GM19351 (cell line): ENCODE results near the gene CAMTA1.

Source experiments
- ATAC-seq: cut with Tn5 transposase; IDR thresholded peaks from one replicate; pipeline ENCODE4 v1.9.1; 2021; ENCODE audit warnings: mild to moderate bottlenecking, moderate library complexity; ENCODE audit not compliant: unreplicated experiment

The CAMTA1 gene

DNA sequence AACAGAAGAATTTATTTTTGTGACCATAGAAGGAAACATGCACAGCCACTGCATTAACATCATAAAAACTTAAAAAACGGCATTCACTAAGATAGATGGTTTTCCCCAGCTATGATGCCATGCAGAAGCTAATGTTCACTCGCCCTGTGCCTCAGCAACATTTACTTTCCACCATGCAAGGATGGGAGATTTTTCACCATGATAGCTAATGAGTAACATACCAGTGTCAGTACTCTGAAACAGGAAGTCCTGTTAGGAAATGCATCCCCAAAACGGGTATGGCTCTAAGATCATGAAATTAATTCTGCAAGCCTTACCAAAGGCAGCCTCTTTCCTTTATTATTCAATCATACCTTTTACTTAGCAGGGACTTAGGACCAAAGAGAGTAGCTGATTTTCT lies 968.4 kb downstream of the CAMTA1 start:
- ATAC-seq: no peak

DNA sequence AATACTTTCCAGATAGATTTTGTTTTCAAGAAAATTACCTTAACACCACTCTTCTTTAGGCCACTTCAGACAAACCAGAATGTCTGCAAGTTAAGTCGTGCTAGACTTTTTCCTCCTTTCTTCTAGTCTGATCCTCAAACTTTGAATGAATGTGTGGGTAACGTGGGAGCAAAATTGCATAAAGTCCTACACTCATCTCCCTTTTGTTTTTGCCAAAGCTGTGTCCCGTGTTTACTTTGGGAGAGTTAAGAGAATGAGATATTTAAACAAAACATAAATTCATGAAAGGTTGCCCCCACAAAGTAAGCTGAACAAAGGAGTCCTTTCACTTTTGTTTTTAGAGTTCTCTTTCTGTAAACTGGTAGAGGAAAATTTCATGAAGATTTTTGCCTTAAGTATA lies 969.0 kb downstream of the CAMTA1 start:
- no peak for ATAC-seq

DNA sequence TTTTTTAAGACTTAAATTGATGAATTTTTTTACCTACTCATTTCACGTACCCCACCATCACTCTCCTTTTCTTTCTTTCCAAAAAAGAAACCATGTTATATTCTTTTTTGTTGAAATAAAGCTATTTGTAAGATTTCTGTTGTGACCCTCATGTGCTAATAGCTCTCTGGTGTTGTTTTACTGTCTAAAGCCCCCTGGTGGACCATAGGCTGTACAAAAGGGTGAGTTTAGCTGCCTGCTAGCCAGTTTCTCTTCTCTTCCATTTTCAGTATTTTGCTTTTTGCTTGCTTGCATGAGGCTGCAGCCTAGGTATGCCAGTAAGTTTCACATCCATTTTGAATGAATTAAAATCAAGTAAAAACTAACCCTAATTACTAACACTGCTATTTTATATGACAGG lies 970.2 kb downstream of the CAMTA1 start:
- ATAC-seq: no peak

DNA sequence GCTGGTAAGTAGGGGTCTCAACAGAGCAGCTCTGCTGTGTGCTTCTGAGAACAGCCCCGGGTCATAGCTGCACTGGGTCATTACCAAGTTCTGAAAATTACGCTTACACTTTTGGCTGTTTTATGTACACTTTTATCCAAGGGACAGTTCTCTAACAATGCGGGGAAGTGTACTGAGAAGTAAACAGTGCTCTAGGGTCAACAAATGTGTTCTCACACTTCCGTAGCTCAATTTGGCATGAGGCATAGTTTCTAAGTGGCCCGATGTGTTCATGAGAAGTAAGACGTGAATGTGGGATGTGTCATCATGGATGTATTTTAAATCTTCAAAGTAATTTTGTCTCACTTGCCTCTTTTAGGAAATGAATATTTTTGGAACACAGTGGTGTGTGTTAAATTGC lies 975.0 kb downstream of the CAMTA1 start:
- no peak for ATAC-seq

DNA sequence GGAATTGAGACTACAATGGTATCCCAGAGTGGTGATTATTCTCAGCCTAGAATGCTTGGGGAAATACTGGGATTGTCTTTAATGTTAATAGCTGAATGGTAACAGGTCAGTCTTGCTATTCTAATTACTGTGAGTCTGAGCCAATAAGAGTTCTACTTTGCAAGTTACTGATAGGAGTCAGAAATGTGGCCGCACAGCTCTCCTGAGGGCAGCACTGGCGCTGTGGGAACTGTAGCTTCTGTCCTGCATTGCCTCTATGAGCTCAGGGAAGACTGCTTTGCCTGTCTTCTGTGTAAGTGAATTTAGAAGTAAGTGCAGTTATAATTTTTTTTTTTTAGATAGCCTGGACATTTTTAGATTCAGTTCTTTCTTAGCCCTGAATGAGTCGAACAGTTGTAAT lies 975.8 kb downstream of the CAMTA1 start:
- no peak for ATAC-seq

DNA sequence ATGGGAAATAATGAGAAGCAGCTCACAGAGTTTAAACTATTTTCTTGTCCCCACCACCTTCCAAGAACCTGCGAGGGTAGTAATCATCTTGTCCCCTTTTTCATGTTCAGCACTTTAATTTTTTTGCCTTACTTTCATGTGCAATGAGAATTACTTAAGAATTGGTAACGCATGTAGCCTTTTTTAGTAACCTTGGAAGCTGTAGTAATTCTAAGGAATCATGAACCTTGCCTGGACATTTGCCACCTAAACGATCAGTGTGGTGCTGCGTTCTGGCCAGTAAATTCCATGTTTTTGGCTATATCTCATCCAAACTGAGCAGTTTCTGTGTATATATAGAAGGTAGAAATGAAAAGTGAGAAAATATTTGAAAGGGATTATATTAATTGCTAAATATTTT lies 981.9 kb downstream of the CAMTA1 start:
- no peak for ATAC-seq

DNA sequence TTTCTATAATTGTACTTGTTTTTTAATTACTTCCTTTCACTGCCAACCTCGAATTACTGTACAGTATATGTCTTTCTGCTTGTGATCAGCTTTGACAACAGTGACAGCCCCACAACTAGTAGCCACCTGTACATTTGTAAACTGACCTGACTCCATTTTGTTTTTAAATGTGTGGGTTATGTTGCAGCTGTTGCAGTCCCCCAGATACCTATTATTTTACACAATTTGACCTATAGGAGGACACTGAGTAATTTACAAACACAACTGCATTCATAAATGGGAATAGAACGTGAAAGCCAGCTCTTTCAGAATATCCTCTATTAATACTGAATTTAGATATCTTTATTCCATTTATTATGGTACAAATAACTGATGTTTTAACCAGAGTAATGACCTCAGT lies 983.3 kb downstream of the CAMTA1 start:
- ATAC-seq: no peak

DNA sequence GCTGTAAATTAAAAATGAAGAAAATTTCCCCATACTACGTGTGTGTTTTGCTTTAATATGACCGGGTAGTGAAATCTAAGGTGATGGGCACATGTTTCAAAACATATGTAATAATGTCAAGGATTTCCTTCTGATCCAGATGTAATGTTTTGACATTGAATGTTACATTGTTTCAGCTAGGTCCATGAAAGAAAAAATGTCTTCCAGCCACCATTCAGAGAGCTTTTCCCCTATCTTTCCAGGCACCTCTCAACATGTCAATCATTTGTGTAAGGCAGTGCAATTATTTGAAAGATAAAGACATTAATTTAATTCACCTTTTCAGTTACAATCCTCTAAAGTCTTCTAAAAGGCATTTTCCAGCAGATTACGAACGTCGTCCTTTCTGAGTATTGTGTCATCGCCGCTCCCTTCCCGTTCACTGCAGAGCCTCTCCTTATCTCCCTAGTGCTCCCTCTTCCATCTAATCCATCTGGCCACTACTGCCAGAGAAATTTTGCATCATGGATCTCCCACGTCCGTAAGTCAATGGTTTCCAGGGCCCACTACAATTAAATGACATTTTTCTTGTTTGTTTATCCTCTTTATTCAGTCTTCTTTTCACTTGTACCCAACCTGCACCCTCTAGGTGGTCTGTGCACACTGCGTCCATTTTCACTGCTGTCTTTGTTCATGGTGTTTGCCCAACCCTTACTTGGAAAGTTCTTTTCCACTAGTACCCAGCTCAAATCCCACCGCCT lies 984.6 kb downstream of the CAMTA1 start:
- no peak for ATAC-seq

DNA sequence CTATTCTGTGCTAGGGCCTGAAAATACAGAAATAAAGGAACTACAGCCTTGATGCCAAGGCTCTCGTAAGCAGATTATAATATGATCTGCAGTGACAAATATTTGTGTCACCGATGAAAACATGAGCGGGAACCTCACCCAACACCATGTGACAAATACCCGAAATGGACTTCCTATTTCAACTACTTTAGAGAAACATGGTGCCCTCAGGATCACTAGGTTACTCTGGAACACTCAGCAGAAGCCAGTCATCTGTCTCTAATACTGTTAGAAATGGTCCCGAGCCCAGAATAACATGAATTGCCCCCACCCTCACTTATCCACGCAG lies 985.4 kb downstream of the CAMTA1 start:
- peak; percentile 9 for ATAC-seq

DNA sequence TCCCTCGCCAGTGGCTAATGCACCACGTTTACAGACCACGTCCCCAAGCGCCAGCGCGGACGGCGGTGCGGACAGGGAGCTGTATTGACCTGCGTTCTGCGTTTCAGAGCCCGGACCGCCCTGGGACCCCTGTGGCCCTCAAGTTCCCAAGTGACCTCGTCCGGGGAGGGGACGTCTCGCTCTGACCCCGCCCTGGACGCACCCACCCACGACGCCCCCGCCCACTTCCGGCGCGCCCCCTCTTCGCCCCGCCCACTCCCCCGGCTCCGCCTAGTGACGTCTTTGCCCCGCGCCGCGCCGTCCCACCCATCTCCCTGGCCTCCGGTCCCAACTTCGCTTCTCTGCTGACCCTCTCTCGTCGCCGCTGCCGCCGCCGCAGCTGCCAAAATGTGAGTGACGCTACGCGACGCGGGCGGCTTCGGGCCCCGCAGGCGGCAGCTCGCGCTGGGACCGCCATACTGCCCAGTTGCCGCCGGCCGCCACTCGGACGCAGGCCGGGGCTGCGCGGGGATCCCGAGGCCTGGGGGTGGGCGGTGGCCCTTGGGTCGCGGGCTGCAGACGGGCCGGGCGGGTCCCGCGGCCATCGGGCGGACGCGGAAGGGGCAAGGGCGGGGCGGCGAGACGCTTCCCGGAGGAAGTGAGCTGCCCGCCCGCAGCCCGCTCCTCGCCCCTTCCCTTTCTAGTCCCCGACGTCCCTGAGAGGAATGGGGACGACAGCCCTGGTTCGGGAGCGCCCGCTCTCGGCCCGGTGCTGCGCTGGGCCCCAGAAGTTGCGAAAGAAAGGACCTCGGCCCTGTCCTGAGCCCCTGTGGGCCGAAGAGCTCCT lies 986.0 kb downstream of the CAMTA1 start, which contains the start of gene VAMP3:
Gene VAMP3 (plus strand): TSS at position 300 of the 826 bp plus-strand sequence. CDS start 88 bp downstream, at position 388.
- ATAC-seq: peak; percentile 82

DNA sequence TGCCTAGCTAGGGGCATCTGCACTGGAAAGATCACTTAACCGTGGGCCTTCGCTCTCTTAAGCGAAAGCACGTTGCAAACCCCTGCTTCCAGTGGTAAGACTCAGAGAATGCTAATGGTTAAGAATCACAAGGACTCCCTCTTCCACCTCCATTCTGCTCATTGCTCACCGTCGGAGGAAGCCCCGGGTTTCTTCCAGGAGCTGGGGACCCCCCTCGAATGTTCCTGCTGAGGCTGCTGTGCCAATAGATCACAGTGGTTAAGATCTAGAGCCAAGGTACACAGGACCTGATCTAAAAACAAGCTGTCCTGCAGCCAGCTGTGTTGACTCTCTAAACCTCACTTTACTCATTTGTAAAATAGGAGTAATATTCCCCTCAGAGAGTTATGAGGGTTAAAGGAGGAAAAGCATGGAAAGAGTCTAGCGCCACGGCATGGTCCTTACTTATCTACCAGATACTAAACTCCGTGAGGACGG lies 986.6 kb downstream of the CAMTA1 start:
- no peak for ATAC-seq

DNA sequence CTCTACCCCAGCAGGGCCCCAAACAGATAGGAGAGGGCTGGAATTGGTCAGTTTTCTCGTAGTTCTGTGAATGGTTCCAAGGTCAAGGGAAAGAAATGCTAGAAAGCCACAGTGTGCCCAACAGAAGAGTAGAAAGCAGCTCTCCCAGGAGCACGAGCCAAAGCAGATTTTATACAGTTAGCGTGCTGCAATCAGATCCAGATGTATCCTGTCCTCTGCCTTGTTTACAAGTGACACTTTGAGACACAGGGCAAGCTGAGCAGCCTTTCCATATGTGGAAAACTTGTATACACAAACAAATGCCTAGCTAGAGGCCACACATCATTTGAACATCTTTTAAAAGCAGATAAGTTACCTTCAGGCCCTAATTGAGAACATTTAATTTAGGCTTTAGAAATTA lies 992.3 kb downstream of the CAMTA1 start:
- no peak for ATAC-seq

DNA sequence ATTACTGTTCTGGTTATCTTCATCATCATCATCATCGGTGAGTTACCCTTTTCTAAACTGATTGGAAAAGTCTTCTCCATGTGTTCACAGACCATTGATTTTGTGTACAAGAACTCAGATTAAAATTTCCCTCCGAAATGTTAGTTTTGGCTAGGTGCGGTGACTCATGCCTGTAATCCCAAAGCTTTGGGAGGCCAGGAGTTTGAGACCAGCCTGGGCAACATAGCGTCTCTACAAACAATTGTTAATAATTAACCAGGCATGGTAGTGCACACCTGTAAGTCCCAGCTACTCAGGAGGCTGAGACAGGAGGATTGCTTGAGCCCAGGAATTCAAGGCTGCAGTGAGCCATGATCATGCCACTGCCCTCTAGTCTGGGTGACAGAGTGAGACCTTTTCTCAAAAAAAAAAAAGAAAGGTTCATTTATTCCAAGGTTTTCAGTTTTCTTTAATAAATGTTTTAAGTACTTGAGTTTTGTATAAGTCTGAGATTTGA lies 992.9 kb downstream of the CAMTA1 start:
- no peak for ATAC-seq

DNA sequence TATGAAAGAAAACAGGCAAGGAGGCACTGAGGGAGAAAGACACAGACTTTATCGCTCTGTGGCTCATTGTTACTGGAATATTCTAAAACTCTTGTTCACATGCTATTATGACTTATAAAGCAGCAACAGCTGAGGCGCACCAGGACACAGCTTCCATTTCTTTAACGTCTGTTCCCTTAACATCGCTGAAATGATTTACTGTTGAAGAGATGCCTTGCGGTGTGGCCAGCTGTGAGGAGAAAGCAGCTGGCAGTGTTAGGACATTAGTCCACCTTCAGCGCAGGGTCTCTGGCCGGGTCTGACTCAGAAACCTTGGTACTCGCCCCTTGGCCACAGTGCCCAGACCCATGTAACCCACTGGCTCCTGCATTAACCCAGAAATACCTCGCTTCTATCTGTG lies 995.7 kb downstream of the CAMTA1 start:
- no peak for ATAC-seq

DNA sequence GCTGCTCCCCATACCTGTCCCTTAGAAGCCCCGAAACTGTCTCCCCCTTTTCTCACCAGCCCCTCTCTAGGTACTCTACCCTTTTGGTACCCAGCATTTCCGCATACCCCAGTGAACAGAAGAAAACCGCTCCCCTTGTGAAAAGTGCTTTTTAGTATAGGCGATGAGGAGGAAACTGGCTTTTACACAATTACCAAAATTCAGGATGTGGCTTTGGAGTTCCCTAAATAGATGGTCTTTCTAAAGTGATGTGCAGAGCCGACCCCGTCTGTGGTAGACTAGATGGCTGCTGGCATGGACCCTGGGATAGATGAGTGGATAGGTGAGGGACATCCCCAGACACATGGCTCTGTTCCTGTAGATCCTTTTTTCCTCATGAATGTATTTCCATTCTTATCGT lies 996.2 kb downstream of the CAMTA1 start:
- ATAC-seq: no peak

DNA sequence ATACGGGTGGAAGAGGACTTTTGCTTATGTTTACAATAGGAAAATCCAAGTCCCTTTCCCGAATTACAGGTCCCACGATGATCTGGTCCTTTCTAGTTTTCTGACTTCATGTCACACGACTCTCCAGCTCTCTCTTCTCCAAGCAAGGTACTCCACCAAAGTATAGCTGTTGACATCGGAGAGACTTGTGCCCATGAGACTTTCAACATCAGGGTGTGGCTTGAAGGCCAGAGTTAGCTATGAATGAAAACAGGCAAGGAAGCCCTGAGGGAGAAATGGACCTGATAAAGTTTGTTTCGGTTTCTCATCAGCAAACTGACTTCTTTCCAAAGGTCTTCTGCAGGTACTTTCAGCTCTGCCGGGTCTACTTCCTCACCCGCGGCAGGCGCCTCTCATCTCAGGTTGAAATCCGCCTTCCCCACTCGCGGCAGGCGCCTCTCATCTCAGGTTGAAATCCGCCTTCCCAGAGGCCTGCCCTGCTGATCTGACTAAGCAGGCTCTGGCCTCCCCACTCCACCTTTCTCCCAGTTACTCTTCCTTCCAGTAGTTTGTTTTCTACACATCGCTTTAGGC lies 996.8 kb downstream of the CAMTA1 start:
- ATAC-seq: no peak

DNA sequence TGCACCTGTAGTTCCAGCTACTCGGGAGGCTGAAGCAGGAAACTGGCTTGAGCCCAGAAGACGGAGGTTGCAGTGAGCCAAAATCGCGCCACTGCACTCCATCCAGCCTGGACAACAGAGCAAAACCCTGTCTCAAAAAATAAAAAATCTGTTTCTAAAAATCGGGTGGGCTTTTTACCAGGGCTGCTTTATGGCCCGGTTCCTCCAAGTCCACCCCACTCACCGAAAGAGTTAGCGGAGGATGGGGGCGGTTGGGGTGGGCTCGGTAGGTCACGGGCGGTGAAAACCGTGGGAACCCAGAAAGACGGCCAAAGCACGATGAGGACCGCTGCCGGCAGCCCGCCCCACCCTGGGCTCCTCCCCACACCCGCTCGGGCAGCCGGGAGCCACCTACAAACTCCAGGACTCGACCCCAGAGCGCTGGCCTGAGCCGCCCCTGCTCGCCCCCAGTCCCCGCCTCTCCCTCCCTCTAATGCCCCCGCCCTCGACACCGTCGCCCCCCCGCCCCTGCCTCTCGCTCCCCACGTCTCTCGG lies 998.0 kb downstream of the CAMTA1 start:
- ATAC-seq: no peak

DNA sequence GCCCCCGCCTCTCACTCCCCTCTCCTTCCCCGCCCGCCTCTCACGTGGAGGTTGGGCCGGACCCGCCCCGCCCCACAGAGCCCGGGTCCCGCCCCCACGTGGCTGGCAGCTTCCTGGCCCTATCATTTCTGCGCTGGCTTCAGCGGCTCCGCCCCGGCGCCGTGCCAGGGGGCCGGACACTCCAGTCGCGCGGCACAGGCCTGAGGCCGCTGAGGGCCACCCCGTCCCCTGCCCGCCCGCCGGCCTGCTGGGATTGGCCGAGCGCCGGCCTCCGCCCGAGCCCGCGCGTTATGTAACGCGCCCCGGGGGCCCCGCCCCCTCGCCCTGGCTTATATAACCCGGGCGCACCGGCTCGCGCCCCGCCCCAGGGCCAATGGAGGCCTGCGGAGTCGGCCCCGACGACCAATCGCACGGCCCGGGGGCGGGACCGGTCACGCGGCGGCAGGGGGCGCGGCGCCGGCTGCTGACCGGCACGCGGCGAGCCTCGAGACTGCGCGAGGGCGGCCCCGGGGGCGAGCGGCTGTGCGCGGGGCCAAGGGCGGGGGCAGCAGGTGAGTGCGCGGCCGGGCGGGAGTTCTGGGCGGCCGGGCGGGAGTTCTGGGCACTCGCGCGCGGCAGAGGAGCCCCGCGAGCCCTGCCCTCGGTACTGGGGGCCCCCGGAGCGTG lies 998.7 kb downstream of the CAMTA1 start, which contains the start of gene PER3:
Gene PER3 (plus strand): TSS at position 466 of the 666 bp plus-strand sequence. CDS start 587 bp downstream, outside the sequence.
- ATAC-seq: peak; percentile 91

DNA sequence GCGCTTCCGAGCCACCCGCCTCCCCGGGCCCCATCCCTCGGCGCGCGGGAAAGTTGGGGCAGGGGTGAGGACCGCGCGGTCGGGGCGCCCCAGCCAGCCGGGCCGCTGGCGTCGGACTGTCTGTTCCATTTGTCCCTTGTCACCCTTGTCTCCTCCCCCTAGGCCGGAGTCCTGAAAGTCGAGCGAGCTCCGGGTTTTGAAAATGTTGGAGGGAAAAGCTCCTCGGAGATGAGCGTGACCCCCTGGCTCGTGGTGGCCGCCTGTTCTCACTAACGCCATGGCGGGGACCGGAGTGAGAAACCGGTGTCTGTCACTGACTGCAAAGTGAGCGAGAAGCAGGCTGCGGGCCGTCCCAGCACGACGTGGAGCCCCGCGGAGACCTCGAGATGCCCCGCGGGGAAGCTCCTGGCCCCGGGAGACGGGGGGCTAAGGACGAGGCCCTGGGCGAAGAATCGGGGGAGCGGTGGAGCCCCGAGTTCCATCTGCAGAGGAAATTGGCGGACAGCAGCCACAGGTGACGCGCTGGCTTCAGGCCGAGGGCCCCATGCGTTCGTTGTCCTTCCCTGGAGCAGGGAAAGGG lies 999.3 kb downstream of the CAMTA1 start:
- no peak for ATAC-seq

DNA sequence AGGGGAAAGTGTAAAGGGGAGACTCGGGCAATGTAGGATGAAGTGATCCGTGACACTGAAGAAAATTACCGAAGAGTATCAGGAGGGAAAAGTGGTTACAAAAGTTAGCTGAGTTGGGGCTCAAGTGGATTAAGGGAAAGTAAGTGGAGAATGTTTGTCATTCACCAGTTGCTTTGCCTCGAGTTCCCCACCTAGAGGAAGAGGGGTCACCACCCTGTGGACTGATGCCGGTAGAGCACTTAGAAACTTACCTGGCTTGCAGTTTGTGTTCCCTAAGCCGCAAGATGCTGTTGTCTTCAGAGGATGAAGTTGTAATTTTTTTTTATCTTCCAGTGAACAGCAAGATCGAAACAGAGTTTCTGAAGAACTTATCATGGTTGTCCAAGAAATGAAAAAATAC lies 999.9 kb downstream of the CAMTA1 start:
- ATAC-seq: no peak
